Skeletal muscle satellite cell (primary cell): ENCODE results near the gene TAF4B.

ENCODE experiments used
- H3K27me3 ChIP-seq: 2 replicates; pipeline ENCODE4 v1.7.0; 2013; ENCODE audit warnings: low read length; ENCODE audit not compliant: control insufficient read depth, insufficient read depth
- H3K36me3 ChIP-seq: 2 replicates; pipeline ENCODE4 v1.7.0; 2013; ENCODE audit warnings: mild to moderate bottlenecking, control low read depth, low read length; ENCODE audit not compliant: insufficient read depth
- H3K4me1 ChIP-seq: 2 replicates; pipeline ENCODE4 v1.7.0; 2013; ENCODE audit warnings: low read length; ENCODE audit not compliant: control insufficient read depth, insufficient read depth
- H3K4me2 ChIP-seq: 2 replicates; pipeline ENCODE4 v1.7.0; 2013; ENCODE audit warnings: mild to moderate bottlenecking, low read length
- H3K4me3 ChIP-seq: 2 replicates; pipeline ENCODE4 v1.7.0; 2013; ENCODE audit warnings: low read length
- H3K9ac ChIP-seq: 2 replicates; pipeline ENCODE4 v1.7.0; 2013; ENCODE audit warnings: mild to moderate bottlenecking, low read depth, low read length, moderate library complexity
- H3K9me3 ChIP-seq: replicated peaks from 2 replicates; pipeline ENCODE4 v1.7.0; 2013; ENCODE audit warnings: mild to moderate bottlenecking, control low read depth, low read length

The TAF4B gene

GRCh38 chr18:26394047-26394654, 167.9 kb downstream of the TAF4B start:
- no peaks in the 10 kb centered on the region for H3K27me3 ChIP-seq
- no peaks in the 10 kb centered on the region for H3K9me3 ChIP-seq
- no peak overlapping the region for H3K4me2 ChIP-seq
- H3K4me3 ChIP-seq, result no peak overlapping the region
- H3K4me1 ChIP-seq, result no peaks in the 10 kb centered on the region
- no peaks in the 10 kb centered on the region for H3K36me3 ChIP-seq
- H3K9ac ChIP-seq, result no peak overlapping the region

GRCh38 chr18:26397019-26397418, 170.8 kb downstream of the TAF4B start:
- Histone ChIP-seq H3K9ac (no peak overlapping the region), H3K4me1 (no peaks in the 10 kb centered on the region), H3K9me3 (no peaks in the 10 kb centered on the region), H3K4me3 (no peak overlapping the region), H3K36me3 (no peaks in the 10 kb centered on the region), H3K4me2 (no peak overlapping the region), H3K27me3 (no peaks in the 10 kb centered on the region)

- H3K9me3 ChIP-seq, result no peaks in the 10 kb centered on the region
- no peak overlapping the region for H3K4me2 ChIP-seq
Measured at GRCh38 chr18:26403491-26403890, 177.2 kb downstream of the TAF4B start.

DNA sequence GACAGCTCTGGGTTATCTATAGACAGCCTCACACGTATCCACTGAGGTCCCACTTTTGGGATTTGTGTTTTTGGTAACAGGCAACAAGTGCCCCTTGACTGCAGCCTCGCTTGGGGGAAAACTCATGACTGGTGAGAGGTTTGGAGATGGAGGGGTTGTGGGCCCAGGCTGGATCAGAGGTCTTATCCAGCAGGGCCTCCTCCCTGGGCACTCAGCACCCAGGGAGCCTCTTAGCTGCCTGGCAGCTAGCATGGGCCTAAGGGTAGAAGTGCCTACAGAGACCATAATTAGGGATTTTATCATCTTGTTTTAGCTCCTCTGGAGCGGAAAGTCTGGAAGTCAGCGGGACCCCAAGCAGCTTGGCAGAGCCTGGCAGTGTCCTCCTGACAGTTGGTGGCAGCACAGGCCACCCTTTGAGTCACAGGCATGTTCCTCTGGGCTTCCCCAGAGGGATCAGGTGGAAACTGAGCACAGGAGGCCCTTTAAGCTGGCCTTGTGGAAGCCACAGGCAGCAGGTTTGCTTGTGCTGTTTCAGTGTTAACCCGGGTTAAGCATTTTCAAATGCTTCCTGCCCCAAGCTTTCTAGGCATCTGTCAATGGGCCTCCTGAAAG, 179.1 kb downstream of the TAF4B start:
- no peak overlapping the region for H3K9ac ChIP-seq
- H3K36me3 ChIP-seq, result no peaks in the 10 kb centered on the region
- no peaks in the 10 kb centered on the region for H3K4me1 ChIP-seq
- no peaks in the 10 kb centered on the region for H3K9me3 ChIP-seq
- H3K27me3 ChIP-seq, result peaks cover 3% of the 10 kb centered on the region
- H3K4me3 ChIP-seq, result no peak overlapping the region
- no peak overlapping the region for H3K4me2 ChIP-seq

More at GRCh38 chr18:26403491-26403890, 177.2 kb downstream of the TAF4B start:
- H3K4me1 ChIP-seq, result no peaks in the 10 kb centered on the region
- H3K36me3 ChIP-seq, result no peaks in the 10 kb centered on the region
- no peak overlapping the region for H3K9ac ChIP-seq
- peaks cover 3% of the 10 kb centered on the region for H3K27me3 ChIP-seq
- no peak overlapping the region for H3K4me3 ChIP-seq

DNA sequence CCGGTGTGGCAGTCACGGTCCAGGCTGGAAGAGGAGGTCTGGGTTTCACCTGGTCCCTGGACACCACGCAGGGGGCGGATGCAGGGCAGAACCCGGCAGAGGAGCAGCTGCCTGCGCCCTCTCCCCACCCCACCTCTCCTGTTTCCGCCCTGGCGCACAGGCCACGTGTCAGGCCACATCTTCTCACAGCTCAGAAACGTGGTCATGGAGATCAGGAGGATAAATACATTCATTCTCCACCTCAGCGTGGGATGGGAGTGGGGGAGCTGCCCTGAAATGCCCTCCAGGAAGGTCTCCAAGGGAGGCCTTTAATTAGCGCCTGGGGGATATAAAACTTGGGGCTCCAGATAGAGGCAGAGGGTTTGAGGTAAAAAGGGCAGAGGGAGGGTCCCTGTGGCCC, 180.1 kb downstream of the TAF4B start:
- Histone ChIP-seq H3K4me3 (no peak overlapping the region), H3K4me2 (no peak overlapping the region), H3K36me3 (no peaks in the 10 kb centered on the region), H3K9ac (no peak overlapping the region), H3K9me3 (no peaks in the 10 kb centered on the region), H3K4me1 (no peaks in the 10 kb centered on the region), H3K27me3 (peaks cover 3% of the 10 kb centered on the region)

DNA sequence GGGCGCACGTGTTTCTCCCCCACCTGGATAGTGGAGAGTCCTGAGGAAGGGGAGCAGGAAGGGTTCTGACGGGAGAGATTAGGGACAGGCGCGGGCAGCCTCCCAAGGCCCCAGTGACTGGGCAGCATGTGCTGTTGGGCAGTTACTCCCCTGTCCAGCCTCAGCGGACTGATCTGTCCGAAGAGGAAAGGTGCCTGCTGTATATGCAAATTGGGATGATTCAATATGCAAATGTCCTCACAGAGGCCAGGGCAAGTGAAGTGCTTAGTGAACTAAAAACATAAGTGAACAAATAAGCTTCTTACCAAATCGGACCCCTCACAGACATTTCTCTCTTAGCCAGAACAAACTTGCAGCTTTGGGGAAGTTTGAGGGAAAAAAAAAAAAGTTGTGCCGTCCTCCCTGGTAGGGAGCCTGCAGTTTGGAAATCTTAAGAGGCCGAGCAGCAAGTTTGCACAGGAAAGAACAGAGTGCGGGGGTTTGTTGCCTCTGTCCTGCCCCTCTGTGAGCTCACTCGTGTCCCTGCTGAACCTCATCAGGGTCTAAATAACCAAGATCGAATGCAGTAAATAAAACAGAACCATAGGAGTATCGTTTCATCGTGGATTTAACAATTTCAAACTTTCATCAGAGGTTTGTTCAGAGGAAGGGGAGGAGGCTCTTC, 180.7 kb downstream of the TAF4B start:
- Histone ChIP-seq H3K4me3 (no peak overlapping the region), H3K36me3 (no peaks in the 10 kb centered on the region), H3K9ac (no peak overlapping the region), H3K27me3 (peaks cover 3% of the 10 kb centered on the region), H3K4me2 (no peak overlapping the region), H3K4me1 (no peaks in the 10 kb centered on the region), H3K9me3 (no peaks in the 10 kb centered on the region)

- peaks cover 3% of the 10 kb centered on the region for H3K27me3 ChIP-seq
Measured at GRCh38 chr18:26407736-26408601, 181.7 kb downstream of the TAF4B start.

DNA sequence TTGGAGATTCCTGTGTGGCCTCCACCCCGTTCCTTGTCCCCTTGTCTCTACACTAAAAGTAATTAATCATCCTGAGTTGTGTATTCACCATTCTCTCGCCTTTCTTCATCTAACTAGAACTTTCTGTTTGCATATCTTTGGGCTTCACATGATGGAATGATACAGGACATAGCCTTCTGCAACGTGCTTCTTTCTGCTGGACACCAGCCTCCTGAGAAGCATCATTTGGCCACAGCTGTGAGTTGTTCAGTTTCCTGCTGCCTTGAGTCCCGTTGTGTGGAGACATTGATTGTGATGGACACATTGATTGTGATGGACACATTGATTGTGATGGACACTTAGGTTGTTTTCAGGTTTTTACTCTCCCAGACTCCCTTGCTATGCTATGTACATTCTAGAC, 182.8 kb downstream of the TAF4B start:
- Histone ChIP-seq H3K4me1 (no peaks in the 10 kb centered on the region), H3K27me3 (peaks cover 3% of the 10 kb centered on the region), H3K4me2 (no peak overlapping the region), H3K4me3 (no peak overlapping the region), H3K9ac (no peak overlapping the region), H3K9me3 (no peaks in the 10 kb centered on the region), H3K36me3 (no peaks in the 10 kb centered on the region)

More at GRCh38 chr18:26407736-26408601, 181.7 kb downstream of the TAF4B start:
- Histone ChIP-seq H3K9ac (no peak overlapping the region), H3K36me3 (no peaks in the 10 kb centered on the region), H3K4me3 (no peak overlapping the region), H3K4me1 (no peaks in the 10 kb centered on the region), H3K9me3 (no peaks in the 10 kb centered on the region), H3K4me2 (no peak overlapping the region)

GRCh38 chr18:26414901-26415440, 188.7 kb downstream of the TAF4B start:
- H3K9ac ChIP-seq, result no peak overlapping the region
- H3K4me2 ChIP-seq, result no peak overlapping the region
- H3K4me1 ChIP-seq, result no peaks in the 10 kb centered on the region
- no peaks in the 10 kb centered on the region for H3K27me3 ChIP-seq
- H3K9me3 ChIP-seq, result no peaks in the 10 kb centered on the region
- no peaks in the 10 kb centered on the region for H3K36me3 ChIP-seq
- no peak overlapping the region for H3K4me3 ChIP-seq

DNA sequence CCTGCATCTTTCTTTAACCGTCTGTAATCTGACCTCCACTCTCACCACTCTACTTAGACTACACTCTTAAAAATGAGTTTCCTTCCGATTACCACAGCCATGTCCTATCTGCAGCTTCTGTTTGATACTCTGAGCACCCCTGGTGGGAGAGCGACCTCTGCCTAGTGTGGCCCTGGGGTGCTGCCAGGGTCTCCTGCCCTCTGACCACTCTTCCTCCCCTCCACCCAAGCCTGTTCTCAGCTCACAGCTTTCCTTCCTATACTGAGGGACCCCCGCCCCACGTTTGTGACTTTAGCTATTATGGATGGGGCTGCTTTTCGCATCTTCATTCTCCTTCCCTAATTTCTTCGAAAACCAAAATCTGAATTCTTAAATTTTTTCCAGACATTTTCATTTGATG, 189.4 kb downstream of the TAF4B start:
- Histone ChIP-seq H3K4me1 (no peaks in the 10 kb centered on the region), H3K27me3 (no peaks in the 10 kb centered on the region), H3K4me2 (no peak overlapping the region), H3K4me3 (no peak overlapping the region), H3K9me3 (no peaks in the 10 kb centered on the region), H3K9ac (no peak overlapping the region), H3K36me3 (no peaks in the 10 kb centered on the region)

DNA sequence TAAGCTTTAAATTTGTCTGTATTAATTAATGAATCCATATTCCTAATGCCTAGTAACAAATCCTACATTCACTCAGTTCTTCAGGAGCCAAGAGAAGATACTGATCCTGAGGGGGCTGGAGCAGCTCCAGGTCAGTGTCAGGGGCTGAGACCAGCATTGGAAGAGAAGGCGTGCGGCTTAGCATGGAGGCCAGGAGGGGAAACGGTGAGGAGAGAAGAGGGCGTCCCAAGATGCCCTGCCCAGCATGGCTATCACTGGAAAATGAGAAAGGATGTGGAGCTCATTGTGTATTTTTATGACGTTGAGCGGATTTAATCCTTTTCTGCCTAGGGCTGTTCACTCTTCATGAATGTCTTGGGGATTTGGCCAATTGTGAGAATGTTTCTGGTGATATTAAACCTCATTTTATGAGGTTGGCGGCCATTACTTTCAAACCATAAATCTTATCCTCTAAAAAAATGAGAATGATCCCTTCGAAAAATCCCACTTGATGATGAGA, 190.5 kb downstream of the TAF4B start:
- Histone ChIP-seq H3K9me3 (no peaks in the 10 kb centered on the region), H3K9ac (no peak overlapping the region), H3K27me3 (no peaks in the 10 kb centered on the region), H3K36me3 (no peaks in the 10 kb centered on the region), H3K4me2 (no peak overlapping the region), H3K4me1 (no peaks in the 10 kb centered on the region), H3K4me3 (no peak overlapping the region)
